DND-41 (cell line): ENCODE measurements around the gene DDX28.
A peak's percentile ranks its signal among the peaks of the same experiment; 100 is the strongest.

Source experiments
- ATAC-seq: fragments of 200-7000 bp; cut with Tn5 transposase; 3 replicates; pipeline ENCODE4 v1.9.1; 2021; ENCODE audit warnings: low read depth; ENCODE audit not compliant: insufficient read depth
- DNase-seq: peaks from one replicate; pipeline ENCODE4 v3.0.0-alpha.2; 2020
- H2AFZ ChIP-seq: 2 replicates; pipeline ENCODE4 v1.6.0; 2012; ENCODE audit warnings: low read depth, low read length
- H3K27ac ChIP-seq: 2 replicates; pipeline ENCODE4 v1.5.1; 2012; ENCODE audit warnings: low read length, inconsistent platforms
- H3K27me3 ChIP-seq: fragments of 200-600 bp; sonication (generic); 2 replicates; pipeline ENCODE4 v1.6.0; 2012; ENCODE audit warnings: low read length, mild to moderate bottlenecking, inconsistent platforms; ENCODE audit not compliant: insufficient read depth, poor library complexity
- H3K36me3 ChIP-seq: 2 replicates; pipeline ENCODE4 v1.5.1; 2012; ENCODE audit warnings: low read length, inconsistent platforms; ENCODE audit not compliant: insufficient read depth
- H3K4me1 ChIP-seq: 2 replicates; pipeline ENCODE4 v1.5.1; 2012; ENCODE audit warnings: mild to moderate bottlenecking, low read length; ENCODE audit not compliant: insufficient read depth
- H3K4me2 ChIP-seq: 2 replicates; pipeline ENCODE4 v1.6.0; 2012; ENCODE audit warnings: mild to moderate bottlenecking, moderate library complexity, low read length, inconsistent platforms; ENCODE audit not compliant: insufficient read depth
- H3K4me3 ChIP-seq, 2 experiments: fragments of 200-600 bp in 1 of 2; shearing (Covaris generic) in 1 of 2; 2 replicates each; pipeline ENCODE4 v1.5.1; 2012 to 2016; ENCODE audit warnings: inconsistent platforms in 2 of 2, low read length in 2 of 2, mild to moderate bottlenecking in 2 of 2, low read depth in 1 of 2, moderate library complexity in 1 of 2
- H3K79me2 ChIP-seq: 2 replicates; pipeline ENCODE4 v1.6.0; 2012; ENCODE audit warnings: low read length, inconsistent platforms; ENCODE audit not compliant: insufficient read depth
- H3K9ac ChIP-seq: 2 replicates; pipeline ENCODE4 v1.6.0; 2012; ENCODE audit warnings: low read depth, mild to moderate bottlenecking, inconsistent platforms, low read length, moderate library complexity
- H3K9me3 ChIP-seq: 2 replicates; pipeline ENCODE4 v1.5.1; 2012; ENCODE audit warnings: low read length, moderate library complexity, mild to moderate bottlenecking, inconsistent platforms; ENCODE audit not compliant: insufficient read depth, severe bottlenecking
- H4K20me1 ChIP-seq: 2 replicates; pipeline ENCODE4 v1.6.0; 2012; ENCODE audit warnings: low read length; ENCODE audit not compliant: insufficient read depth
- CTCF ChIP-seq: IDR thresholded peaks from 2 replicates; pipeline ENCODE4 v1.5.1; 2012; ENCODE audit warnings: borderline replicate concordance, low read length, moderate library complexity, mild to moderate bottlenecking; ENCODE audit not compliant: poor library complexity, severe bottlenecking; ENCODE audit errors: extremely low read depth
- EZH2 ChIP-seq: IDR thresholded peaks from 3 replicates; pipeline ENCODE4 v1.6.1; 2012; ENCODE audit warnings: borderline replicate concordance, low read depth, mild to moderate bottlenecking, moderate library complexity, low read length, inconsistent platforms; ENCODE audit not compliant: severe bottlenecking

The DDX28 gene

GRCh38 chr16:68070806-68071517 lies 47.9 kb upstream of the DDX28 start:
- DNase-seq (no peak), ATAC-seq (no peak)
- peaks cover 55% of the 10 kb centered on the region for H3K36me3 ChIP-seq
- no peak overlapping the region for H3K4me2 ChIP-seq
- H3K27ac ChIP-seq: peak overlapping the region; percentile 72
- no peaks in the 10 kb centered on the region for H3K79me2 ChIP-seq
- H4K20me1 ChIP-seq: no peaks in the 10 kb centered on the region
- H3K4me1 ChIP-seq: peaks cover 44% of the 10 kb centered on the region
- H3K4me3 ChIP-seq: no peak overlapping the region
- H3K9me3 ChIP-seq: no peaks in the 10 kb centered on the region
- TF ChIP-seq EZH2 (no peak), CTCF (no peak)
- H2AFZ ChIP-seq: no peak overlapping the region
- no peaks in the 10 kb centered on the region for H3K27me3 ChIP-seq
- no peak overlapping the region; the same call in 1 of the 2 replicates for H3K9ac ChIP-seq

- peak overlapping the region; percentile 72 for H3K27ac ChIP-seq
- no peaks in the 10 kb centered on the region for H3K79me2 ChIP-seq
- H4K20me1 ChIP-seq: no peaks in the 10 kb centered on the region
- ATAC-seq: 0 out of 3 replicates have a peak, but pooled peaks have one; percentile 1
- no peak for DNase-seq
- H3K36me3 ChIP-seq: peaks cover 51% of the 10 kb centered on the region
- no peaks in the 10 kb centered on the region for H3K9me3 ChIP-seq
- peaks cover 37% of the 10 kb centered on the region for H3K4me1 ChIP-seq
- TF ChIP-seq CTCF (no peak), EZH2 (no peak)
- H2AFZ ChIP-seq: no peak overlapping the region
- no peak overlapping the region for H3K4me3 ChIP-seq
- H3K4me2 ChIP-seq: no peak overlapping the region; the same call in 1 of the 2 replicates
- H3K9ac ChIP-seq: peak overlapping the region; percentile 8; the same call in 1 of the 2 replicates
- H3K27me3 ChIP-seq: no peaks in the 10 kb centered on the region
Measured at GRCh38 chr16:68070249-68070730, 47.3 kb upstream of the DDX28 start.

GRCh38 chr16:68069511-68070248 lies 46.6 kb upstream of the DDX28 start:
- H3K36me3 ChIP-seq: peaks cover 46% of the 10 kb centered on the region
- no peaks in the 10 kb centered on the region for H4K20me1 ChIP-seq
- TF ChIP-seq EZH2 (no peak), CTCF (no peak)
- H3K4me3 ChIP-seq: no peak overlapping the region
- no peak overlapping the region; the same call in 1 of the 2 replicates for H3K4me2 ChIP-seq
- H3K27me3 ChIP-seq: no peaks in the 10 kb centered on the region
- H3K27ac ChIP-seq: peak overlapping the region; percentile 72
- ATAC-seq: peak; percentile 66
- H3K9ac ChIP-seq: peak overlapping the region; percentile 8; the same call in 1 of the 2 replicates
- H3K79me2 ChIP-seq: no peaks in the 10 kb centered on the region
- peaks cover 31% of the 10 kb centered on the region for H3K4me1 ChIP-seq
- H2AFZ ChIP-seq: no peak overlapping the region
- no peaks in the 10 kb centered on the region for H3K9me3 ChIP-seq
- DNase-seq: peak; percentile 80
